Fibroblast of skin of scalp (primary cell): Measurements from ENCODE around the gene PHGDH. TPM values are rescaled to one million over a fixed set of nuclear protein-coding genes. Genes with fewer than 3 reads are reported as not detected.
"Not testable (repeated sequence)": the region's sequence is repeated elsewhere in the genome, so short reads cannot be mapped to it uniquely, and the experiment has no call there.

ENCODE experiments used
- DNase-seq: peaks from one replicate; pipeline ENCODE4 v3.0.0-alpha.2; 2013
- polyA plus RNA-seq, 2 experiments: library from polyadenylated mRNA; unstranded; fragments of 120-200 nt; gene quantifications; one replicate each; pipeline ENCODE4 v1.2.1, GENCODE V29; 2013; ENCODE audit not compliant: insufficient read length in 2 of 2

The PHGDH gene
- polyA plus RNA-seq (2013, experiment 1 of 2; ENCODE audit: insufficient read length): 583 TPM
- 550 TPM for polyA plus RNA-seq (2013, experiment 2 of 2; ENCODE audit: insufficient read length)

DNA sequence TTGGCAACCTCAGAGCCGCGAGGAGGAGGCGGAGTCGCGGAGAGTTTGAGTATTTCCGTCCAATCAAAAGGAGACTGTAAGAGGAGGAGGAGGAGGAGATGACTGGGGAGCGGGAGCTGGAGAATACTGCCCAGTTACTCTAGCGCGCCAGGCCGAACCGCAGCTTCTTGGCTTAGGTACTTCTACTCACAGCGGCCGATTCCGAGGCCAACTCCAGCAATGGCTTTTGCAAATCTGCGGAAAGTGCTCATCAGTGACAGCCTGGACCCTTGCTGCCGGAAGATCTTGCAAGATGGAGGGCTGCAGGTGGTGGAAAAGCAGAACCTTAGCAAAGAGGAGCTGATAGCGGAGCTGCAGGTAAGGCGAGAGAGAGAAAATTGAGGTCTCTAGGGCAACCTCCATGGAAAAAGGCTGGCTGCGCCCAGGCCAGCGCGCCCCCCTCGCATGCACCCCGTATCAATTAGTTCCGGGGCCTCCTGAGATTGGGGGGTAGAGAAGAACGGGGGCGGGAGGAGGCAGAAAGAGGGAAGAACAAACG lies at the start of gene PHGDH:
Gene PHGDH, plus strand, starts transcription at position 131 of the 538 bp plus-strand sequence. Its CDS starts 89 bp downstream, at position 220.
- peak; percentile 94 for DNase-seq

DNA sequence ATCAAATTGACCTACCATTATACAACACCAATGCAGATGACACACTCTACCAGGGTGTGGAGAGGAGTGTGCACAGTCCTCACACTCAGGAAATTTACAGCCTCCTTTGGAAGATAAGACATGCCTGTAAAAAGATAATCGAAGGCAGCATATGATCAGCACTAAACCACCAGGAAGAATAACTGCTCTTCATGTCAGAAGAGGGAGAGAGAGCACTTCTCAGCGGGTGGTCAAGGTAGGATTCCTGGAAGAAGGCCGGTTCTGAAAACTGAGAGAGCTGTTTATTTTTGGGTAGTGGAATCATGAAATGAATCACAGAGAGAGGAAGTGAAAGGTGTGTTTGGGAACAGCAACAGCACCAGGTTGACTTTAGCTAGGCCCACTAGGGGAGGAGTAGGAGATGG lies 49.7 kb upstream of the PHGDH start:
- no peak for DNase-seq

DNA sequence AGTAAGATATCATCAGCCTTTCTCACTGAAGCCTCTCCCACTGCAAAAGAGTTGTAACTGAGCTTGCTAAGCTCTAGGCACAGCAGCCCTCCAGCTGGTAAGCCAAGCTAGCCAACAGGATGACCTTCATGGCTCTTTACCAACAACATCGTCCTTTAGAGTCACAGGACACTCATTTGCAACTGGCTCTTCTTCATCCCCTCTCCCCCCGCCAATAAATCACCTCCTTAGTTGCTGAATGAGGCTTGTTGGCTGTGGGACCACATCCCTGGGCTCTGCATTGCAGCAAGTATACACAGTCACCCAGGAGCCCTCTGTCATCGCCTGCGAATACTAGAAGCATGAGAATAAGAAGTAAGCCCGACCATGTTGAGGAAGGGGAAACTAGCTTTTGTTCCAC lies 47.7 kb upstream of the PHGDH start:
- DNase-seq: no peak

- DNase-seq: no peak
These were observed 44.6 kb upstream of the PHGDH start for GRCh38 chr1:119667173-119667572.

GRCh38 chr1:119670898-119671297 lies 40.8 kb upstream of the PHGDH start:
- DNase-seq: no peak

DNA sequence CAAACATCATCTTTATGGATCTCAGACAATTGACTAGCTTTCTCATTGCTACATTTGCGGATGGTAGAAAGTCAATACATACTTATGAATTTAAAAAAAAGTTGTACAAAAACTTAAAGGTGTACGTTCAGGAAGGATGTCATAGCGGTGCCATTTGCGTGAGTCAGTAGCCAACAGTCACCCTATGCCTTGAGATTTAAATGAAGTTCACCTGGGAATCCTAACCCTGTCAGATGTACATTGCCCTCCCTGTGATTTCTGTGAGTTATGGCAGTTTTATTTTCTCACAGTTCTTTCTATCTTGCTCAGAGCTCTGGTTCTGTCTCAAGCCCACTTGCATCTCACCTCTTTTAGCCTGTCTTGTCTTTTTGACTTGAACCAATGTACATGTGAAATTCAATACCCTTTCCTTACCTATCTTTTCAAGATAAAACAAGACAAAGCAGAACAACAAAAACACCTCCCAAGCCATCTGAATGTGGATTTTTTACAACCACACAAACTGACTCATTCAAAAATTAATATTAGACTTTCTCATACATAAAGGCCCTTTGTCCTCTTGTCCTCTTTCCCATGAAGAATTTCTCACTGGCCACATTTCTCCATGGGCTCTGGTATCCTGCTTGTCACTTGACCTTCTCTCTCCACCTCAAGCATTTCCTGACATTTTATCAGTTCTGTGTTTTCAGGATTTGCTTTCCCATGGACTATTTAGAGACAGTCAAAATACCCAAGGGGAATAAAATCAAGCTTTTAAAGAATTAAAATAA lies 38.4 kb upstream of the PHGDH start:
- peak; percentile 24 for DNase-seq

- peak; percentile 45 for DNase-seq
These were observed 37.6 kb upstream of the PHGDH start for GRCh38 chr1:119674111-119674526.

- peak; percentile 91 for DNase-seq
These were observed 36.9 kb upstream of the PHGDH start for GRCh38 chr1:119674835-119675289.

DNA sequence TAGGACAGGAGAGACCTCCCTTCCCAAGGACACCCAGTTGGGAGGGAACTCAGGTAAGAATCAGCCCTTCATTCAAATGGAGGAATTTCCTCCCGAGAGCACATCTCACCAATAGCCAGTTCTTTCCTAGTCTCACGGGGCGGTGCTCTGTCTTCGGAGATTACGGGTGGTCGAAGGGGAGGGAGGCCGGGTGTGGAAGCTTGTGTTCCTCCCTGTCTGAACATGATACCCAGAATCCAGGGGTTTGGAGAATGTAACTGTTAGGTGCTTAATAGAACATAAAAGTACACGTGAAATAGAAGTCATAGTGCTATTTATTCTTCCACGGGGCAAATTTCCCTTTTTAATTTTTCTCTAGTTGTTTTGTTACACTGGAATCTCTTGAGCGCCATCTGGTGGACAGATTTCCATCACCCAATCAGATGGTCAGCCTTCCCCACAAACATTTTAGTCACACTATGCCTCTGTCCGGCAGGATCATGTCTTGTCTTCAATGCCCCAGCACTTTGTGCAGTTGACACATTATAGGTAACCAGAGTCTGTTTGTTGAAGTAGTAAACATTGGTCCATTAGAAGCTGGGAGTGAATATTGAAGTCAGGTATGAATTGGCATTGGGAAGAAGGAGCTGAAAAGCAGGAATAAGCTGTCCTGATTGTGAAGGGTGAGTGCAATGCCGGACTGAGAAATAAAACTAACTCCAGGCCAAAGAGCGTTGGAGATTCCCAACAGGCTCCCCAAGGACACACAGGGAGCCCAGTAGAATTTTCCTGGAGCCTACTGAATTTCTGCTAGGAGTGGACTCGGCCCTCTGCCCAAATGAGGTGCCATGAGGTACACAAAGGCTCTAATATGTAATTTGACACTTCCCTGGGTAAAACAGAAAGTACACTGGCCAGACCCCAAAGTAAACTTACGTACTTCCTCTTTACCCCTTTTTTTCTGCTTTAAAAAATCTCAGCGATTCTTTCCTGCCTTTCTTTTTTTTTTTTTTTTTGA lies 36.1 kb upstream of the PHGDH start:
- DNase-seq: peak; percentile 83

DNA sequence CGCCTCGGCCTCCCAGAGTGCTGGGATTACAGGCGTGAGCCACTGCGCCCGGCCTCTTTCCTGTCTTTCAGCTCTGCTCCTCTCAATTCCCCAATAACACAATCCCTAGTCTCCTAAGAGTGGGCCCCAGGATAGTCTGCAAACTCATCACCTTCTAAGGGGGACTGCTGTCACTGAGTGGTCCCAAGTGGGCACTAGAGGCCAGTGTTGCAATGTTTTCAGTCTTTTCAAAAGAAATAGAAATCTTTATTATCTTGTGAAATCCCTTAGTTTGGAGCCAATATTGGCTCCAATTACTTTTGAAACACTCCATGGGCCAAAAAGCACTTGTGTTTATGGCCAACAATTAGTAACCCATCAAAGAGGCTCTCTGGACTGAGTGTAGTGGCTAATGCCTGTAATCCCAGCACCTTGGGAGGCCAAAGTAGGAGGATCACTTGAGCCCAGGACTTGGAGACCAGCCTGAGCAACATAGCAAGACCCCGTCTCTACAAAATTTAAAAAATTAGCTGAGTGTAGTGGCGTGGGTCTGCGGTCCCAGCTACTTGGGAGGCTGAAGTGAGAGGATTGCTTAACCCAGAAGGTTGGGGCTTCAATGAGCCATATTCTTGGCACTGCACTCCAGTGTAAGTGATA lies 35.0 kb upstream of the PHGDH start:
- DNase-seq: no peak

DNA sequence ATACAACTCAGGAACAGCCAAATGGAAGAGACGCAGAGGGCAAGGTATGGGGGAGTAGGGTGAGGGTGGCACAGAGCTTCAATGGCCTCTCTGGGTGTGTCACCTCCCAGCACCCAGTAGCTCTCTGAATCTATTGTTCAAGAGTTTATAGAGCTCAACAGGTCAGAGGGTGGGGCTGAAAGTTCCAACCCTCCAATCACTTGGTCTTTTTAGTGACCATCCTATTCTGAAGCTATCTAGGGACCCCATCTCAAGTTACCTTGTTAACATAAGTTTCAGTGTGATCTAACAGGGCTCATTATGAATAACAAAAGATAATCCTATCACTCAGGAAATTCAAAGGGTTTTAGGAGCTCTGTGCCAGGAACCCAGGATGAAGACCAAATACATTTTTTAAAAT lies 32.5 kb upstream of the PHGDH start:
- DNase-seq: no peak

DNA sequence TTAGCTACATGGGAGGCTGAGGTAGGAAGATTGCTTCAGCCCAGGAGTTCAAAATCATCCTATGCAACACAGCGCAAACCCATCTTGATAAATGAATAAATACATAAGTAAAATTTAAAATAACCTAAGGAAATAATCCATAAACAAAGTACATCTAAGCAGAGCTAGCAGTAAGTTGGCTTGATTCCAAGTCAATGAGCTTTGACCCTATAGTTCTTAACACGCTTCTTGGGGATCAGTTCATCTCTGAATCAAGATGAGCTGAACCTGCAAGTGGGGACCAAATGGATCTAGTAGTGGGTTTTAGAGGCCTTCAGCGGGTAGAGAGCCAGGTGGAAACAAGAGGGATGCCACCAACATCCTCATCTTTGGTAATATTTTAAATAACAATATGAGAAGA lies 31.5 kb upstream of the PHGDH start:
- no peak for DNase-seq

- no peak for DNase-seq
These were observed 31.0 kb upstream of the PHGDH start for GRCh38 chr1:119680723-119681122.

- no peak for DNase-seq
These were observed 30.2 kb upstream of the PHGDH start for GRCh38 chr1:119681560-119681959.

GRCh38 chr1:119682141-119682540 lies 29.6 kb upstream of the PHGDH start:
- DNase-seq: no peak

GRCh38 chr1:119683893-119684292 lies 27.8 kb upstream of the PHGDH start:
- no peak for DNase-seq

DNA sequence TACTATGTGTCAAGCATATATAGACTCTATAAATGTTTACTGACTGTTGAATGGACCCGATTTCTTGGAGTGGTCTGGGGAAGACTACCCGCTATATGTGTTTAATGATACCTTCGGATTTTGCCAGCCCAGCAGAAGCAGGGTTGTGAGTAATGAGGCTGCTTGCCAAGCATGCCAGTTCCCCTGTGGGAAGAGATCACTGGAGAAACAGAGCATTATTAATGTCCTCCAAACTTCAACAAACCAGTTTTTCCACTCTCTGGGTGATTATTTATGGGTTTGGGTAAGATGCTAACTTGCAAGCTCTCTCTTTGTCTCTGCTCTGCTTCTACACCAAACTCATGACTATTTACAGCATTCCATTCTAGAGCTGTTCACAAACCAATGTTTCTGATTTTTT lies 25.1 kb upstream of the PHGDH start:
- DNase-seq: no peak

GRCh38 chr1:119687434-119688079 lies 24.2 kb upstream of the PHGDH start:
- DNase-seq: no peak

GRCh38 chr1:119688810-119689209 lies 22.9 kb upstream of the PHGDH start:
- no peak for DNase-seq

DNA sequence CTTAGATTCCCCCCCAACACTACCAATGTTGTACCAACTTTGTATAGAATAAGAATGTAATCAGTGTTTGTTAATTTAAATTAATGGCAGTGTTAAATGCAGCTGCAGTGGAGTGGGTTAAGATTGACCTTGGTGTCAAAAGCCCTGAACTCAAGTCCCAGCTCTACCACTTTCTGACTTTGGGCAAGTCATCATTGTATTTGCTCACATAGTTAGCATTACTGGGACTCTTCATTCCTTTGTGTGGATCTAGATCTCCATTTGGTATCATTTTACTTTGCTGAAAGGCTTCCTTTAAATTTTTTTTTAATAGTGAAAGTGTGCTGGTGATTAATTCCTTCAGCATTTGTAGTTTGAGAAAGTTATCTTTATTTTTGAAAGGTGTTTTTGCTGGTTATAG lies 22.2 kb upstream of the PHGDH start:
- no peak for DNase-seq

GRCh38 chr1:119696863-119697262 lies 14.9 kb upstream of the PHGDH start:
- not testable (repeated sequence) for DNase-seq

DNA sequence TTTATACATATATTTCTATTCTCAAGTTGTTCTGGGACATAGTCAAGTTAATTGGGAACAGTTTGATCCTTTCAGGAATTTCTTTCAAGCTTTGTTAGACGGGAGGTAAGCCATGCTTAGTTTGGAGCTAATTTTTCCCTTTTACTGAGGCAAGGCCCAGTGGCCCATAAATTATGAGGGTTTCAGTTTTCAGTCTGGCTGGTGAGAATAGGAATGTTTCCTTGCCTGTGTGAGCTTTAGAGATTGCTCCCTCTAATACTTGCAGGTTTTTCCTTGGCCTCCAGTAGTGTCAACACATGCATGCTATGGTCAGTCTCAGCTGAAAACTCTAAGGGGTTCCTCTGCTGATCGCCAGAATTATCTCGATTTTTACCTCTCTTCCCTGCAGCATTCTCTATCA lies 14.1 kb upstream of the PHGDH start:
- DNase-seq: no peak
